Measurements from ENCODE around the gene LRGUK. TPM values are rescaled to one million over a fixed set of nuclear protein-coding genes. Genes with fewer than 3 reads are reported as not detected.
"Not testable (repeated sequence)": the region's sequence is repeated elsewhere in the genome, so short reads cannot be mapped to it uniquely, and the experiment has no call there.

Gene LRGUK
- total RNA-seq, 2 experiments from 2014 or later: 0.09 TPM; not detected in 1

- no peak overlapping the region for H3K27ac Mint-ChIP-seq
- no peaks in the 10 kb centered on the region for H3K9me3 Mint-ChIP-seq
- no peaks in the 10 kb centered on the region for H3K27me3 Mint-ChIP-seq
- intact Hi-C loops (cut with micrococcal nuclease): no loop called here
- ChIA-PET CTCF (no interaction called here), POLR2A (no interaction called here)
- no peak overlapping the region for H3K4me3 Mint-ChIP-seq
- no peak for TF ChIP-seq CTCF (IDR thresholded peaks at IDR 0.05)
- DNase-seq: no peak
- peaks cover 12% of the 10 kb centered on the region for H3K36me3 Mint-ChIP-seq (ENCODE audit: low read depth)
- no peak for ATAC-seq
- H3K4me1 Mint-ChIP-seq (ENCODE audit: low read depth): no peaks in the 10 kb centered on the region
These were observed 162.7 kb downstream of the LRGUK start for GRCh38 chr7:134289841-134290240.

GRCh38 chr7:134290286-134290685 lies 163.1 kb downstream of the LRGUK start:
- H3K4me3 Mint-ChIP-seq: no peak overlapping the region
- intact Hi-C loops (cut with micrococcal nuclease): no loop called here
- no peak for TF ChIP-seq CTCF (IDR thresholded peaks at IDR 0.05)

GRCh38 chr7:134293002-134293740 lies 166.0 kb downstream of the LRGUK start:
- DNase-seq (no peak), ATAC-seq (no peak)
- TF ChIP-seq CTCF (IDR thresholded peaks at IDR 0.05): no peak
- H3K27me3 Mint-ChIP-seq: no peaks in the 10 kb centered on the region
- no peak overlapping the region for H3K27ac Mint-ChIP-seq
- H3K9me3 Mint-ChIP-seq: no peaks in the 10 kb centered on the region
- peaks cover 24% of the 10 kb centered on the region for H3K36me3 Mint-ChIP-seq (ENCODE audit: low read depth)
- intact Hi-C loops (cut with micrococcal nuclease): no loop called here
- no peaks in the 10 kb centered on the region for H3K4me1 Mint-ChIP-seq (ENCODE audit: low read depth)
- ChIA-PET CTCF (no interaction called here), POLR2A (no interaction called here)
- H3K4me3 Mint-ChIP-seq: no peak overlapping the region

More at GRCh38 chr7:134290286-134290685, 163.1 kb downstream of the LRGUK start:
- no peak overlapping the region for H3K27ac Mint-ChIP-seq
- ATAC-seq (no peak), DNase-seq (no peak)
- no peaks in the 10 kb centered on the region for H3K9me3 Mint-ChIP-seq
- ChIA-PET POLR2A (no interaction called here), CTCF (no interaction called here)
- no peaks in the 10 kb centered on the region for H3K4me1 Mint-ChIP-seq (ENCODE audit: low read depth)
- peaks cover 13% of the 10 kb centered on the region for H3K36me3 Mint-ChIP-seq (ENCODE audit: low read depth)
- no peaks in the 10 kb centered on the region for H3K27me3 Mint-ChIP-seq

GRCh38 chr7:134295982-134296381 lies 168.8 kb downstream of the LRGUK start:
- peaks cover 35% of the 10 kb centered on the region for H3K36me3 Mint-ChIP-seq (ENCODE audit: low read depth)
- H3K4me3 Mint-ChIP-seq; H3K4me1 Mint-ChIP-seq (ENCODE audit: low read depth); H3K9me3 Mint-ChIP-seq; DNase-seq; H3K27me3 Mint-ChIP-seq; POLR2A ChIA-PET; ATAC-seq; intact Hi-C loops (cut with micrococcal nuclease); H3K27ac Mint-ChIP-seq; CTCF ChIA-PET: not testable (repeated sequence)

GRCh38 chr7:134297489-134297888 lies 170.3 kb downstream of the LRGUK start:
- H3K4me3 Mint-ChIP-seq: no peak overlapping the region
- ATAC-seq (no peak), DNase-seq (no peak)
- peaks cover 38% of the 10 kb centered on the region for H3K36me3 Mint-ChIP-seq (ENCODE audit: low read depth)
- no peaks in the 10 kb centered on the region for H3K27me3 Mint-ChIP-seq
- POLR2A ChIA-PET: interaction anchor here (0.6 kb wide), 1 partner anchor 24 kb away, joined by 3 read pairs; no protein-coding TSS in a partner anchor
- H3K27ac Mint-ChIP-seq: no peak overlapping the region
- intact Hi-C loops (cut with micrococcal nuclease): no loop called here
- TF ChIP-seq CTCF (IDR thresholded peaks at IDR 0.05): no peak
- CTCF ChIA-PET: no interaction called here
- H3K9me3 Mint-ChIP-seq: no peaks in the 10 kb centered on the region
- H3K4me1 Mint-ChIP-seq (ENCODE audit: low read depth): no peaks in the 10 kb centered on the region
